HuH-7 (cell line): ENCODE data around the gene SHB.

Experiments
- DNase-seq: peaks from one replicate; pipeline ENCODE4 v3.0.0; 2011; ENCODE audit warnings: low spot score

SHB gene

GRCh38 chr9:38088006-38088925, 19.2 kb upstream of the SHB start:
- DNase-seq, result peak; percentile 67

- no peak for DNase-seq
These were observed 17.5 kb upstream of the SHB start for GRCh38 chr9:38086496-38086895.

GRCh38 chr9:38085308-38085707, 16.3 kb upstream of the SHB start:
- DNase-seq, result no peak

- DNase-seq, result no peak
These were observed 15.5 kb upstream of the SHB start for GRCh38 chr9:38084556-38084880.

- DNase-seq, result no peak
These were observed 15.0 kb upstream of the SHB start for GRCh38 chr9:38083858-38084555.

- no peak for DNase-seq
These were observed 13.6 kb upstream of the SHB start for GRCh38 chr9:38082446-38083287.

- no peak for DNase-seq
These were observed 12.5 kb upstream of the SHB start for GRCh38 chr9:38081356-38082108.

GRCh38 chr9:38079461-38080031, 10.5 kb upstream of the SHB start:
- DNase-seq, result no peak

GRCh38 chr9:38075272-38075671, 6.2 kb upstream of the SHB start:
- DNase-seq, result no peak

- DNase-seq, result no peak
These were observed 5.5 kb upstream of the SHB start for GRCh38 chr9:38074441-38074961.

GRCh38 chr9:38073882-38074281, 4.9 kb upstream of the SHB start:
- DNase-seq, result no peak

- no peak for DNase-seq
These were observed 2.6 kb upstream of the SHB start for GRCh38 chr9:38071470-38072134.

- DNase-seq, result no peak
These were observed 957 bp downstream of the SHB start for GRCh38 chr9:38067859-38068681.

- no peak for DNase-seq
These were observed 1.8 kb downstream of the SHB start for GRCh38 chr9:38066914-38067858.

- DNase-seq, result no peak
These were observed 2.7 kb downstream of the SHB start for GRCh38 chr9:38066197-38066913.

GRCh38 chr9:38065369-38066075, 3.5 kb downstream of the SHB start:
- DNase-seq, result no peak

- DNase-seq, result no peak
These were observed 4.1 kb downstream of the SHB start for GRCh38 chr9:38064842-38065368.
